Measurements from ENCODE around the gene RASL11A. TPM values are rescaled to one million over a fixed set of nuclear protein-coding genes. Genes with fewer than 3 reads are reported as not detected.

RASL11A gene
- total and polyA plus RNA-seq, 2 experiments from 2014 or later: 6.3 to 18.8 TPM

DNA sequence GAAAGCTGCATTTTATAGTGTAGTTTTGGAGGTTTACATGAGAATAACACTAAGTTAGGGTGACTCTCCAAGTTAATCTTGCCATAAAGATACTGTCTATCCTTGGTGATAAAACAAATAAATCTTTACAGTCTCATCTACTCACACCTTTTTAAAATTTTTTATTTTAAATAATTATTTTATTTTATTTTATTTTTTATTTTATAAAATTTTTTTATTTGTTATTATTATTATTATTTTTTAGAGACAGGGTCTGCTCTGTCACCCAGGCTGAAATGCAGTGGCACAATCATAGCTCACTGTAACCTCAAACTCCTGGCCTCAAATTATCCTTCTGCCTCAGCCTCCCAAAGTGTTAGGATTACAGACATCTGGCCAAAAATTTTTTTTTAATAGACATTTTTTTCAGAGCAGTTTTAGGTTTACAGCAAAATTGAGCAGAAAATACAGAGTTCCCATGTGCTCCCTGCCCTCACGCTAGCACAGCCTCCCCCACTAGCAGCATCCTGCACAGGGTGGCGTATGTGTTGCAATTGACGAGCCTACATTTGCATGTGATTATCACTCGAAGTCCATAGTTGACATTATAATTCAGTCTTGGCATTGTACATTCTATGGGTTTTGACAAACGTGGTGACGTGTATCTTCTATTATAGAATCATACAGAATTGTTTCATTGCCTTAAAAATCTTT lies 41.0 kb downstream of the RASL11A start:
- Histone ChIP-seq H3K4me2 (no peak overlapping the region), H3K9me2 (replicated peaks; ENCODE audit: insufficient read depth) (no peaks in the 10 kb centered on the region), H3K36me3 (replicated peaks; ENCODE audit: insufficient read depth, low read depth) (no peaks in the 10 kb centered on the region), H4K20me1 (ENCODE audit: insufficient read depth, poor library complexity, severe bottlenecking) (no peaks in the 10 kb centered on the region), H3K4me1 (ENCODE audit: insufficient read depth) (no peaks in the 10 kb centered on the region), H3K27ac (no peak overlapping the region), H2AFZ (no peak overlapping the region), H3K4me3 (no peak overlapping the region), H3K79me2 (no peaks in the 10 kb centered on the region), H3K9me3 (ENCODE audit: low read depth) (no peaks in the 10 kb centered on the region), H3K27me3 (peaks cover 4% of the 10 kb centered on the region)
- 91% methylated on average over 6 of the region's 6 CpGs for WGBS (ENCODE audit: low lambda C conversion rate, missing lambda C conversion rate)
- no peak for TF ChIP-seq EZH2phosphoT487 (IDR thresholded peaks at IDR 0.05; ENCODE audit: low read depth, severe bottlenecking, unreplicated experiment)
- TF ChIP-seq, protein P1, sequence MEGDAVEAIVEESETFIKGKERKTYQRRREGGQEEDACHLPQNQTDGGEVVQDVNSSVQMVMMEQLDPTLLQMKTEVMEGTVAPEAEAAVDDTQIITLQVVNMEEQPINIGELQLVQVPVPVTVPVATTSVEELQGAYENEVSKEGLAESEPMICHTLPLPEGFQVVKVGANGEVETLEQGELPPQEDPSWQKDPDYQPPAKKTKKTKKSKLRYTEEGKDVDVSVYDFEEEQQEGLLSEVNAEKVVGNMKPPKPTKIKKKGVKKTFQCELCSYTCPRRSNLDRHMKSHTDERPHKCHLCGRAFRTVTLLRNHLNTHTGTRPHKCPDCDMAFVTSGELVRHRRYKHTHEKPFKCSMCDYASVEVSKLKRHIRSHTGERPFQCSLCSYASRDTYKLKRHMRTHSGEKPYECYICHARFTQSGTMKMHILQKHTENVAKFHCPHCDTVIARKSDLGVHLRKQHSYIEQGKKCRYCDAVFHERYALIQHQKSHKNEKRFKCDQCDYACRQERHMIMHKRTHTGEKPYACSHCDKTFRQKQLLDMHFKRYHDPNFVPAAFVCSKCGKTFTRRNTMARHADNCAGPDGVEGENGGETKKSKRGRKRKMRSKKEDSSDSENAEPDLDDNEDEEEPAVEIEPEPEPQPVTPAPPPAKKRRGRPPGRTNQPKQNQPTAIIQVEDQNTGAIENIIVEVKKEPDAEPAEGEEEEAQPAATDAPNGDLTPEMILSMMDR (IDR thresholded peaks at IDR 0.05; ENCODE audit: poor library complexity): no peak
- no peak for TF ChIP-seq EZH2 (IDR thresholded peaks at IDR 0.05; ENCODE audit: borderline replicate concordance)
- DNase-seq (ENCODE audit: low spot score): no peak

DNA sequence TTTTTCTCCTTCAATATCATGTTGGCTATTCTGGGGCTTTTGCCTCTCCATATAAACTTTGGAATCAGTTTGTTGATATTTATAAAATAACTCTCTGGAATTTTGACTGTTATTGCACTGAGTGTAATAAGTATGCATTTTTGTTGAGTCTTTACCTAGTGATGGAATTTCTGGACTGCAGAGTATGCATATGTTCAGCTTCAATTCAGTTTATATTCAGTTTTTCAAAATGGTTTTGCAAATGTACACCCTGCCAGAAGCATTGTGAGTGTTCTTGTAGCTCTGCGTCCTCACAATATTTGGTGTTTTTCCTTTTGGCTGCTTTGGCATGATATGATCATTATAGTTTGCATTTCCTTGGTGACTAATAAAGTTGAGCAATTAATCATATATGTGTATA lies 43.1 kb downstream of the RASL11A start:
- H3K36me3 ChIP-seq (replicated peaks; ENCODE audit: insufficient read depth, low read depth): no peaks in the 10 kb centered on the region
- no peak overlapping the region for H2AFZ ChIP-seq
- no peak overlapping the region for H3K4me2 ChIP-seq
- H3K4me1 ChIP-seq (ENCODE audit: insufficient read depth): no peaks in the 10 kb centered on the region
- no peak for DNase-seq (ENCODE audit: low spot score)
- no peak overlapping the region for H3K27ac ChIP-seq
- no peaks in the 10 kb centered on the region for H3K79me2 ChIP-seq
- no peak overlapping the region for H3K4me3 ChIP-seq
- WGBS (ENCODE audit: low lambda C conversion rate, missing lambda C conversion rate): 78% methylated on average over 1 of the region's 1 CpG
- H4K20me1 ChIP-seq (ENCODE audit: insufficient read depth, poor library complexity, severe bottlenecking): no peaks in the 10 kb centered on the region
- H3K27me3 ChIP-seq: peaks cover 4% of the 10 kb centered on the region
- no peaks in the 10 kb centered on the region for H3K9me3 ChIP-seq (ENCODE audit: low read depth)
- no peak for TF ChIP-seq EZH2 (IDR thresholded peaks at IDR 0.05; ENCODE audit: borderline replicate concordance)
- TF ChIP-seq EZH2phosphoT487 (IDR thresholded peaks at IDR 0.05; ENCODE audit: low read depth, severe bottlenecking, unreplicated experiment): no peak
- TF ChIP-seq, protein P1 (IDR thresholded peaks at IDR 0.05; ENCODE audit: poor library complexity): no peak
- H3K9me2 ChIP-seq (replicated peaks; ENCODE audit: insufficient read depth): no peaks in the 10 kb centered on the region

DNA sequence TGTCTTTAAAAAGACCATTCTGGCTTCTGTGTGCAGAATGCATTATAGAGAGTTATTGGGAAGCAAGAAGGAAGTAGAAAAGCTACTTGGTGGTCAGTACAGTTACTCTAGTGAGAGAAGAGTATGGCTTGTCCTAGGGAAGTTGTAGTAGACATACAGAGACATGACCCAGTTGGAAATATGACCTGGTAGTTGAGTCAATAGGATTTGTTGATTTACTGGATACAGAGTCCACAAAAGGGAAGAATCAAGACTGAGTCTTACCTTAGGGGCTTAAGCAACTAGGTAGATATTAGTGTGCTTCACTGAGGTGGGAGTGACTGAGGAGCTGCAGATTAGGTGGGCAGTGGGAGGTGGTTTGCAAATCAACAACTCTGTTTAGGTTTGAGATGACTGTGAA lies 48.8 kb downstream of the RASL11A start:
- Histone ChIP-seq H3K79me2 (no peaks in the 10 kb centered on the region), H3K36me3 (replicated peaks; ENCODE audit: insufficient read depth, low read depth) (no peaks in the 10 kb centered on the region), H3K9me2 (replicated peaks; ENCODE audit: insufficient read depth) (no peaks in the 10 kb centered on the region), H4K20me1 (ENCODE audit: insufficient read depth, poor library complexity, severe bottlenecking) (no peaks in the 10 kb centered on the region), H3K9me3 (ENCODE audit: low read depth) (no peaks in the 10 kb centered on the region), H3K27me3 (peaks cover 9% of the 10 kb centered on the region), H3K4me2 (no peak overlapping the region), H2AFZ (no peak overlapping the region), H3K4me3 (no peak overlapping the region), H3K27ac (no peak overlapping the region), H3K4me1 (ENCODE audit: insufficient read depth) (no peaks in the 10 kb centered on the region)
- no peak for TF ChIP-seq EZH2 (IDR thresholded peaks at IDR 0.05; ENCODE audit: borderline replicate concordance)
- TF ChIP-seq, protein P1 (IDR thresholded peaks at IDR 0.05; ENCODE audit: poor library complexity): no peak
- TF ChIP-seq EZH2phosphoT487 (IDR thresholded peaks at IDR 0.05; ENCODE audit: low read depth, severe bottlenecking, unreplicated experiment): no peak
- no peak for DNase-seq (ENCODE audit: low spot score)
